ENCODE data around the gene NKIRAS1.

- no peak for TF ChIP-seq CTCF (IDR thresholded peaks at IDR 0.05)
- no peak for TF ChIP-seq POLR2A (IDR thresholded peaks at IDR 0.05)
These were observed 56.9 kb downstream of the NKIRAS1 start for GRCh38 chr3:23859839-23860382.

All from thyroid gland (tissue), 4 donors.